C4-2B (cell line): ENCODE data around the gene CRACDL.

Experiments
- CTCF ChIP-seq: fragments of 450-650 bp; conservative IDR thresholded peaks from 2 replicates; pipeline ENCODE4 v1.5.1; 2017; ENCODE audit warnings: mild to moderate bottlenecking
- ZFX ChIP-seq: fragments of 450-650 bp; IDR thresholded peaks from 2 replicates; pipeline ENCODE4 v1.6.1; 2017

GRCh38 chr2:98869272-98869641 is 66.8 kb downstream of the CRACDL start:
- TF ChIP-seq CTCF = no peak
- TF ChIP-seq ZFX = no peak
